Right lobe of liver (tissue), 6 donors: Measurements from ENCODE around the gene PRKAR1B. TPM values are rescaled to one million over a fixed set of nuclear protein-coding genes. Genes with fewer than 3 reads are reported as not detected.
A peak's percentile ranks its signal among the peaks of the same experiment; 100 is the strongest.

ENCODE experiments used
- ATAC-seq, 4 donors: fragments of 200-7000 bp; cut with Tn5 transposase; one replicate each; pipeline ENCODE4 v1.9.1; 2020; ENCODE audit warnings: mild to moderate bottlenecking in 4 of 4, moderate library complexity in 4 of 4
- DNase-seq, 3 donors: peaks; one replicate each; pipeline ENCODE4 v3.0.0-alpha.2; 2020
- H3K27ac ChIP-seq, 3 donors: fragments of 200-600 bp; one replicate each; pipeline ENCODE4 v1.8.0; 2022
- H3K27me3 ChIP-seq, 2 donors: fragments of 200-600 bp; one replicate each; pipeline ENCODE4 v1.8.0; 2022
- H3K36me3 ChIP-seq, 4 donors: fragments of 200-600 bp; sonication (generic) in 1 of 4; one replicate each; pipeline versions ENCODE4 v1.5.1 to v1.8.0; 2017 to 2022; ENCODE audit warnings: control low read depth in 1 of 4
- H3K4me1 ChIP-seq, 4 donors: fragments of 200-600 bp; sonication (generic) in 1 of 4; one replicate each; pipeline versions ENCODE4 v1.5.1 to v1.8.0; 2017 to 2022; ENCODE audit warnings: control low read depth in 1 of 4
- H3K4me3 ChIP-seq, 3 donors: fragments of 200-600 bp; one replicate each; pipeline ENCODE4 v1.8.0; 2022
- H3K9me3 ChIP-seq, 4 donors: fragments of 200-600 bp; sonication (generic) in 1 of 4; one replicate each; pipeline versions ENCODE4 v1.5.1 to v1.8.0; 2017 to 2022; ENCODE audit warnings: control low read depth in 1 of 4
- POLR2A ChIP-seq: fragments of 450-650 bp; IDR thresholded peaks from one replicate; pipeline ENCODE4 v1.6.1; 2017; ENCODE audit warnings: antibody characterized with exemption, mild to moderate bottlenecking
- WGBS: methylation state at CpG from one replicate; pipeline ENCODE4 v1.1.6; 2018; ENCODE audit warnings: low coverage, low lambda C conversion rate; ENCODE audit not compliant: insufficient coverage; ENCODE audit errors: missing lambda C conversion rate; 5-methylcytosine and 5-hydroxymethylcytosine counted together
- intact Hi-C, 2 donors: fragments of 100-400 bp; cut with DNase I; formaldehyde crosslinking; loops; one replicate each; pipeline versions ENCODE4 v1.11.2 to v1.14.1; 2022
- total RNA-seq, 6 experiments: library from RNA; depleted of rRNA in 2 of 6; stranded (reverse); fragments of >200 nt in 2 of 6; fragmentation: NEBNext Ultra II Directional in 3 of 6; extraction: Animal tissue kit (Norgen Biotek cat#: 25700) in 3 of 6; gene quantifications; one replicate each; pipeline versions ENCODE4 v1.1.0 to v1.2.4, GENCODE V29; 2016 to 2023
- TF ChIP-seq, protein P1 (sequence below), 4 donors: fragments of 200-600 bp in 3 of 4; fragments of 450-650 bp in 1 of 4; IDR thresholded peaks; one replicate each; pipeline versions ENCODE4 v1.5.1 to v1.8.0; 2016 to 2022; ENCODE audit warnings: antibody characterized with exemption in 4 of 4, mild to moderate bottlenecking in 2 of 4
- donor health status: DM: no; HTN: yes; CAD: no.
- donor health status: DM: no; HTN: no; CAD: no.
- donor health status: DM: no; HTN: no; CAD: no.
- donor health status: DM: no; HTN: yes; CAD: no.
- donor health status: DM: no; HTN: yes; CAD: no.

The PRKAR1B gene
- total RNA-seq, 6 experiments from 2014 or later = 4.7 to 20.8 (median 11.3) TPM

DNA sequence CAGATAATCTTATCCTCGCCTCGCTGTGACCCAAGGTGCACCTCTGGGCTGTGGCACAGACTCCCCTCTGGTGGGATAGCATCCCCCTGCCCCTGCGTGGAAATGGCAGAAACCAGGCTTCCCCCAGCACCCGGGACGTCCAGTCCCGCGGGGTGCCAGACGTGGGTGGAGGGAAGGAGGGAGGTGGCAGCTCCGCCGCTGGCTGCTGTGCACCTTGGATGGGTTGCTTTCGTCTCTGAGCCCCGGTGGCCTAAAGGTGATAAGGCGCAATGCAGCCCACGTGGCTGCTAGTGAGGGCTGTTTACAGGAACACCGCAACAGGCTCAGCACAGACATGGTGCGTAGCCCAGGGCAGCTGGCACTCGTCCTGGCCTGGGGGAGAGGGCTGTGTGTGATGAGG is 193.8 kb downstream of the PRKAR1B start:
- Histone ChIP-seq H3K9me3 (no peaks in the 10 kb centered on the region), H3K27me3 (no peaks in the 10 kb centered on the region), H3K36me3 (no peaks in the 10 kb centered on the region), H3K4me3 (no peak overlapping the region), H3K4me1 (no peaks in the 10 kb centered on the region), H3K27ac (no peak overlapping the region)
- DNase-seq (no peak), ATAC-seq (no peak)
- TF ChIP-seq, protein P1, sequence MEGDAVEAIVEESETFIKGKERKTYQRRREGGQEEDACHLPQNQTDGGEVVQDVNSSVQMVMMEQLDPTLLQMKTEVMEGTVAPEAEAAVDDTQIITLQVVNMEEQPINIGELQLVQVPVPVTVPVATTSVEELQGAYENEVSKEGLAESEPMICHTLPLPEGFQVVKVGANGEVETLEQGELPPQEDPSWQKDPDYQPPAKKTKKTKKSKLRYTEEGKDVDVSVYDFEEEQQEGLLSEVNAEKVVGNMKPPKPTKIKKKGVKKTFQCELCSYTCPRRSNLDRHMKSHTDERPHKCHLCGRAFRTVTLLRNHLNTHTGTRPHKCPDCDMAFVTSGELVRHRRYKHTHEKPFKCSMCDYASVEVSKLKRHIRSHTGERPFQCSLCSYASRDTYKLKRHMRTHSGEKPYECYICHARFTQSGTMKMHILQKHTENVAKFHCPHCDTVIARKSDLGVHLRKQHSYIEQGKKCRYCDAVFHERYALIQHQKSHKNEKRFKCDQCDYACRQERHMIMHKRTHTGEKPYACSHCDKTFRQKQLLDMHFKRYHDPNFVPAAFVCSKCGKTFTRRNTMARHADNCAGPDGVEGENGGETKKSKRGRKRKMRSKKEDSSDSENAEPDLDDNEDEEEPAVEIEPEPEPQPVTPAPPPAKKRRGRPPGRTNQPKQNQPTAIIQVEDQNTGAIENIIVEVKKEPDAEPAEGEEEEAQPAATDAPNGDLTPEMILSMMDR (IDR thresholded peaks at IDR 0.05) = no peak
- TF ChIP-seq POLR2A = no peak
- WGBS = 100% methylated on average over 1 of the region's 17 CpGs
- intact Hi-C loops = no loop called here

DNA sequence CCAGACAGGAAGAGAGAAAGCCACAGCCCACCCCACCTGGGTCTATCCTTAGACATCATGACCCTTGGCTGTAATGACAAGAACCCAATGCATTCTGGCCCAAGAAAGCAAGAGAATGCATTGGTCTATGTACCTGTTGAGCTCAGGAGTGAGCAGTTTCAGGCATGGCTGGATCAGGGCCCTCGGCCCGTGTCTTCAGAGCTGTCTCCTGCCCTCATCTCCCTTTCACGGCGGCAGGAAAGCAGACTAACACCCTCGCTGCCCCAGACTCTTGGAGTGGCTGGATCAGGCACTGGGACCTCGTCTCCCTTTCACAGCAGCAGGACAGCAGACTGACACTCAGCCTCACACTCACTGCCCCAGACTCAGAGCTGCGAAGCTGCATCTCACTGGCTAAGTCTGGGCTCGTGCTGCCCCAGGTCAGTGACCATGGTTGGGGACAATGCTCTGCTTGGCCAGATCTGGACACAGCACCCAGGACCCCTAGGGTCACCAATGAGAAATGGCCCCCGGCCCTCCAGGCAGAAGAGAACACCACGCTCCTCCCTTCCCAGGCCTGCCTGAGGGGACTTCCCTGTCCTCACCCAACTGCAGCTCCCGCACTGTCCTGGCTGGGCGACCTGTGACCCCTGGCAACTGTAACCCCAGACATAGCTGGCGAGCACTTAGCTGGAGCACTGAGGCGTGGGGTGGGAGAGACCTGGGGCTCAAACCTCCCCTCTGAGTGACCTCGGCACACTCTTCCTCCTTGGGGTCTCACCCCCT is 194.5 kb downstream of the PRKAR1B start:
- peak in 1 of 4 donors; percentile 30 for ATAC-seq
- no peak overlapping the region for H3K4me3 ChIP-seq
- H3K9me3 ChIP-seq = no peaks in the 10 kb centered on the region
- WGBS = 100% methylated on average over 2 of the region's 15 CpGs
- intact Hi-C loops = no loop called here
- H3K4me1 ChIP-seq = no peaks in the 10 kb centered on the region
- H3K27me3 ChIP-seq = no peaks in the 10 kb centered on the region
- no peaks in the 10 kb centered on the region for H3K36me3 ChIP-seq
- H3K27ac ChIP-seq = no peak overlapping the region
- DNase-seq = no peak
- TF ChIP-seq, protein P1 (IDR thresholded peaks at IDR 0.05) = no peak
- no peak for TF ChIP-seq POLR2A

DNA sequence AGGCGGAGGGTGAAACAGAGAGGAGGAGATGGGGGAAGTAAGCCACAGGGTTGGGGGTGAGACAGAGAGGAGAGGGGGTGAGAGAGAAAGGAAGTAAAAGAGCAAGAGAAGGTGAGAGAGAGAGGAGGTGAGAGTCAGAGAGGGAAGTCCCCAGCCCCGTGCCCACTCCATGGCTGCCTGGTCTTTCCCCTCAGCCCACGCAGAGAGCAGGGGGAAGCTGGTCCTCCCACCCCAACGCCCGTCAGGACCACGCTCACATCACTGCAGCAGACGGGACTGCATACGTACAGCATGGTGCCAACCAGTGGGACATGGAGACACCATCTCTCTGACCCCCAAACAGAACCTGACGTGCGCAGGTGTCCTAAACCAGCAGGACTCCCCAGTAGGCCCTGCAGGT is 195.3 kb downstream of the PRKAR1B start:
- Histone ChIP-seq H3K27ac (no peak overlapping the region), H3K36me3 (no peaks in the 10 kb centered on the region), H3K4me1 (no peaks in the 10 kb centered on the region), H3K9me3 (no peaks in the 10 kb centered on the region), H3K27me3 (no peaks in the 10 kb centered on the region), H3K4me3 (no peak overlapping the region)
- DNase-seq = no peak
- WGBS = 58% methylated on average over 9 of the region's 10 CpGs
- TF ChIP-seq POLR2A = no peak
- TF ChIP-seq, protein P1 (IDR thresholded peaks at IDR 0.05) = no peak
- intact Hi-C loops = no loop called here
- no peak for ATAC-seq

DNA sequence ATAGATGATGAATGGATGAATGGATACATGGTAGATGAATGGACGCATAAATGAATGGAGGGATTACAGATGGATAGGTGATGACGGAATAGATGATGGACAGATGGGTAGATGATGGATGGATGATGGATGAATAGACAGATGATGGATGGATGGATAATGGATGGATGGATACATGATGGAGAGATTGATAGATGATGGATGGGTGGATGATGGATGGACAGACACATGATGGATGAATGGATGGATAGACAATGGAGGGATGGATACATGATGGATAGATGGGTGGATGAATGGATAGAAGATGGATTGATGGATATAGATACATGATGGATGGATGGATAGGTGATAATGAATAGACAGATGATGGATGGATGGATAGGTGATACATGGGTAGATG is 198.6 kb downstream of the PRKAR1B start:
- intact Hi-C loops = no loop called here
- Histone ChIP-seq H3K4me1 (no peaks in the 10 kb centered on the region), H3K27me3 (no peaks in the 10 kb centered on the region), H3K27ac (no peak overlapping the region), H3K4me3 (no peak overlapping the region), H3K9me3 (no peaks in the 10 kb centered on the region), H3K36me3 (no peaks in the 10 kb centered on the region)
- DNase-seq = no peak
- WGBS = 67% methylated on average over 2 of the region's 2 CpGs
- TF ChIP-seq POLR2A = no peak
- TF ChIP-seq, protein P1 (IDR thresholded peaks at IDR 0.05) = no peak
- ATAC-seq = no peak
